ENCODE measurements around the gene HSD3B2.

The HSD3B2 gene

DNA sequence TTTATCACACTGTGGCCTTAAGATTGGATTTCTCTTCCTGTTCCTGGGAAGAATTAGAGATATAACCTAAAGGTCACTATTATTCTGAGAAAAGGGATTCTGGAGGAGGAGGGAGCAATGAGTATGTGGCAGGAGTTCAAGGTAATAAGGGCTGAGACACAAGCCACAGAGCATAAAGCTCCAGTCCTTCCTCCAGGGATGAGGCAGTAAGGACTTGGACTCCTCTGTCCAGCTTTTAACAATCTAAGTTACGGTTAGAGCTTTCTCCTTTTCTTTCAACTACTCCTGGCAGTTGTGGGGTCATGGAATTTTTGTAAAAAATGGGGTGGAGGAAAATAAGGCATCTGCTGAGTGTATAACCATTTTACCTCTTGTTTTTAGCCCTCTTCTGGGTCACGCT, at the start of gene HSD3B2:
Gene HSD3B2, plus strand, starts transcription at position 201 of the 400 bp plus-strand sequence. CDS start 270 bp downstream, outside the sequence.
- Histone ChIP-seq H3K9me3 (ENCODE audit: insufficient read depth, low read length, severe bottlenecking) (no peaks in the 10 kb centered on the region), H3K9ac (ENCODE audit: low read depth, low read length) (no peak within 1 kb of the TSS), H3K4me3 (ENCODE audit: low read depth in 1 of 2, low read length in 2 of 2) (no peak within 1 kb of the TSS), H3K4me1 (ENCODE audit: insufficient read depth, low read length) (no peaks in the 10 kb centered on the region), H3K36me3 (ENCODE audit: insufficient read depth, low read length) (no peaks in the 10 kb centered on the region), H3K79me2 (ENCODE audit: insufficient read depth, low read length) (no peaks in the 10 kb centered on the region), H3K27me3 (ENCODE audit: insufficient read depth, low read length, poor library complexity) (peaks cover 12% of the 10 kb centered on the region), H2AFZ (ENCODE audit: low read depth, low read length) (no peak within 1 kb of the TSS), H4K20me1 (ENCODE audit: insufficient read depth, low read length) (no peaks in the 10 kb centered on the region), H3K27ac (ENCODE audit: low read length) (no peak within 1 kb of the TSS), H3K4me2 (ENCODE audit: insufficient read depth, low read length) (no peak within 1 kb of the TSS)
- ATAC-seq (ENCODE audit: insufficient read depth, low read depth) (no peak), DNase-seq (no peak)
- TF ChIP-seq, protein P1, sequence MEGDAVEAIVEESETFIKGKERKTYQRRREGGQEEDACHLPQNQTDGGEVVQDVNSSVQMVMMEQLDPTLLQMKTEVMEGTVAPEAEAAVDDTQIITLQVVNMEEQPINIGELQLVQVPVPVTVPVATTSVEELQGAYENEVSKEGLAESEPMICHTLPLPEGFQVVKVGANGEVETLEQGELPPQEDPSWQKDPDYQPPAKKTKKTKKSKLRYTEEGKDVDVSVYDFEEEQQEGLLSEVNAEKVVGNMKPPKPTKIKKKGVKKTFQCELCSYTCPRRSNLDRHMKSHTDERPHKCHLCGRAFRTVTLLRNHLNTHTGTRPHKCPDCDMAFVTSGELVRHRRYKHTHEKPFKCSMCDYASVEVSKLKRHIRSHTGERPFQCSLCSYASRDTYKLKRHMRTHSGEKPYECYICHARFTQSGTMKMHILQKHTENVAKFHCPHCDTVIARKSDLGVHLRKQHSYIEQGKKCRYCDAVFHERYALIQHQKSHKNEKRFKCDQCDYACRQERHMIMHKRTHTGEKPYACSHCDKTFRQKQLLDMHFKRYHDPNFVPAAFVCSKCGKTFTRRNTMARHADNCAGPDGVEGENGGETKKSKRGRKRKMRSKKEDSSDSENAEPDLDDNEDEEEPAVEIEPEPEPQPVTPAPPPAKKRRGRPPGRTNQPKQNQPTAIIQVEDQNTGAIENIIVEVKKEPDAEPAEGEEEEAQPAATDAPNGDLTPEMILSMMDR (IDR thresholded peaks at IDR 0.05; ENCODE audit: borderline replicate concordance, extremely low read depth, low read length, poor library complexity, severe bottlenecking) = no peak
- no peak for TF ChIP-seq EZH2 (IDR thresholded peaks at IDR 0.05; ENCODE audit: borderline replicate concordance, low read depth, low read length, severe bottlenecking)

GRCh38 chr1:119366424-119366823, 48.5 kb upstream of the HSD3B2 start:
- no peak for DNase-seq
- H3K36me3 ChIP-seq (ENCODE audit: insufficient read depth, low read length) = no peaks in the 10 kb centered on the region
- no peaks in the 10 kb centered on the region for H3K9me3 ChIP-seq (ENCODE audit: insufficient read depth, low read length, severe bottlenecking)
- no peaks in the 10 kb centered on the region for H4K20me1 ChIP-seq (ENCODE audit: insufficient read depth, low read length)
- no peaks in the 10 kb centered on the region for H3K4me1 ChIP-seq (ENCODE audit: insufficient read depth, low read length)
- no peak overlapping the region for H3K4me3 ChIP-seq (ENCODE audit: low read depth in 1 of 2, low read length in 2 of 2)
- TF ChIP-seq, protein P1 (IDR thresholded peaks at IDR 0.05; ENCODE audit: borderline replicate concordance, extremely low read depth, low read length, poor library complexity, severe bottlenecking) = no peak
- no peak for TF ChIP-seq EZH2 (IDR thresholded peaks at IDR 0.05; ENCODE audit: borderline replicate concordance, low read depth, low read length, severe bottlenecking)
- no peak overlapping the region for H3K27ac ChIP-seq (ENCODE audit: low read length)
- no peak for ATAC-seq (ENCODE audit: insufficient read depth, low read depth)
- peaks cover 4% of the 10 kb centered on the region for H3K27me3 ChIP-seq (ENCODE audit: insufficient read depth, low read length, poor library complexity)
- H2AFZ ChIP-seq (ENCODE audit: low read depth, low read length) = no peak overlapping the region
- no peak overlapping the region for H3K4me2 ChIP-seq (ENCODE audit: insufficient read depth, low read length)
- no peaks in the 10 kb centered on the region for H3K79me2 ChIP-seq (ENCODE audit: insufficient read depth, low read length)
- no peak overlapping the region for H3K9ac ChIP-seq (ENCODE audit: low read depth, low read length)

DNA sequence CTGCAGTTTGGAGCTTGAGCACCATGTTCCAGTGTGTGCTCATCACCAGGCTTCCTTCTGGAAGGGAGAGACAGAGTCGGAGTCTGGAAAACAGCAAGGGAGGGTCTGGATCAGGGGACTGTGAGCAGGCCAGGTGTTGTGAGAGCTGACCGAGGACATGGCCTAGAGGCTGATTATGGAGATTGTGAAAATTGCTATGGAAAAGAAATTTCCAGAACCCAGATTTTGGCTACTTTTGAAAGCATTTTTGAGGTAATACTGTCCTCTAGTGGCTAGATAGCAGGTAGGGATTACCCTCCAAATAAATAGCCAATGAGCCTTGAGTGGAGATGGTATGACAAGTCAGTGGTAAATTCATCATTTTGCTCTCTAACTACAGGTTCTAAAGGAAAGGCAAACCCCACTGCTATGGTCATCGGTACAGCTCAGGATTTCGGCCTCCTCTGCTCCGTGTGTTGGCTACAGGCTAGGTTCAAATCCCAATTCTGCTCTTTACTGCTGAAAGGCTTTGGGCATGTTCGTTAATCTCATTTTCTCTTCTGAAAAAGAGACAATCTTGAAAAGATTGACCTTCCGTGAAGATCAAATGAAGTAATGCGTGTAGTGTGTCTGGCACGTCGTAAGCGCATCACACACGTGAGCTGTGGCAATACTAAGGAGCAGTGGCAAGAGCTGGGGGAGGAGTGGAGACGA, 47.4 kb upstream of the HSD3B2 start:
- DNase-seq (no peak), ATAC-seq (ENCODE audit: insufficient read depth, low read depth) (peak; percentile 58; the same call in 1 of the 3 replicates)
- no peaks in the 10 kb centered on the region for H3K36me3 ChIP-seq (ENCODE audit: insufficient read depth, low read length)
- H4K20me1 ChIP-seq (ENCODE audit: insufficient read depth, low read length) = no peaks in the 10 kb centered on the region
- no peak overlapping the region for H3K4me2 ChIP-seq (ENCODE audit: insufficient read depth, low read length)
- H3K9me3 ChIP-seq (ENCODE audit: insufficient read depth, low read length, severe bottlenecking) = no peaks in the 10 kb centered on the region
- H3K9ac ChIP-seq (ENCODE audit: low read depth, low read length) = no peak overlapping the region
- no peaks in the 10 kb centered on the region for H3K4me1 ChIP-seq (ENCODE audit: insufficient read depth, low read length)
- H3K4me3 ChIP-seq (ENCODE audit: low read depth in 1 of 2, low read length in 2 of 2) = no peak overlapping the region
- no peak overlapping the region for H2AFZ ChIP-seq (ENCODE audit: low read depth, low read length)
- peaks cover 9% of the 10 kb centered on the region for H3K27me3 ChIP-seq (ENCODE audit: insufficient read depth, low read length, poor library complexity)
- TF ChIP-seq, protein P1 (IDR thresholded peaks at IDR 0.05; ENCODE audit: borderline replicate concordance, extremely low read depth, low read length, poor library complexity, severe bottlenecking) = peak; percentile 80
- TF ChIP-seq EZH2 (IDR thresholded peaks at IDR 0.05; ENCODE audit: borderline replicate concordance, low read depth, low read length, severe bottlenecking) = no peak
- no peaks in the 10 kb centered on the region for H3K79me2 ChIP-seq (ENCODE audit: insufficient read depth, low read length)
- no peak overlapping the region for H3K27ac ChIP-seq (ENCODE audit: low read length)

All from DND-41 (cell line).